Measurements from ENCODE around the gene DNAJC12. TPM values are rescaled to one million over a fixed set of nuclear protein-coding genes. Genes with fewer than 3 reads are reported as not detected.

Gene DNAJC12
- total RNA-seq, 3 donors from 2014 or later (not counting 1 experiment from before 2014, with no cell fraction given): not detected

DNA sequence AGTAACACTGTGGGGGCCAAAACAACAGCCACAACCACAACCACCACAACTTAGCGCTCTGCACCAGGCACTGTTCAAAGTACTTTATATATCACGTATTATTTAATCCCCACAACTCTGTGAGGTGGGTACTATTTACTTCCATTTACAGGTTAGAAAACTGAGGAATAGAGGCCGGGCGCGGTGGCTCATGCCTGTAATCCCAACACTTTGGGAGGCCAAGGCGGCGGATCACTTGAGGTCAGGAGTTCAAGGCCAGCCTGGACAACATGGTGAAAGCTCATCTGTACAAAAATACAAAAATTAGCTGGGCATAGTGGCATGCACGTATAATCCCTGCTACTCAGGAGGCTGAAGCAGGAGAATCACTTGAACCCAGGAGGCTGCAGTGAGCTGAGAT, 3.6 kb downstream of the DNAJC12 start:
- H3K4me3 ChIP-seq (ENCODE audit: low read length): no peak overlapping the region
- H3K36me3 Mint-ChIP-seq: no peaks in the 10 kb centered on the region
- H3K36me3 ChIP-seq (ENCODE audit: control insufficient read depth, insufficient read depth, low read length): no peaks in the 10 kb centered on the region
- H3K4me1 Mint-ChIP-seq: no peaks in the 10 kb centered on the region
- no peaks in the 10 kb centered on the region for H3K9me3 ChIP-seq (ENCODE audit: control insufficient read depth, insufficient read depth, low read length)
- H3K27me3 ChIP-seq (ENCODE audit: control insufficient read depth, insufficient read depth, low read length): no peaks in the 10 kb centered on the region
- no peaks in the 10 kb centered on the region for H3K27me3 Mint-ChIP-seq (ENCODE audit: low read depth in 2 of 2)
- DNase-seq: no peak
- H3K27ac Mint-ChIP-seq: no peak overlapping the region
- H3K4me3 Mint-ChIP-seq: no peak overlapping the region
- H3K27ac ChIP-seq (ENCODE audit: low read length): no peak overlapping the region
- 84% methylated on average over 7 of the region's 8 CpGs for WGBS (ENCODE audit: insufficient coverage)
- no peaks in the 10 kb centered on the region for H3K4me1 ChIP-seq (ENCODE audit: control insufficient read depth, insufficient read depth, low read length)
- no peak for ATAC-seq
- no peaks in the 10 kb centered on the region for H3K9me3 Mint-ChIP-seq
- TF ChIP-seq, protein P1, sequence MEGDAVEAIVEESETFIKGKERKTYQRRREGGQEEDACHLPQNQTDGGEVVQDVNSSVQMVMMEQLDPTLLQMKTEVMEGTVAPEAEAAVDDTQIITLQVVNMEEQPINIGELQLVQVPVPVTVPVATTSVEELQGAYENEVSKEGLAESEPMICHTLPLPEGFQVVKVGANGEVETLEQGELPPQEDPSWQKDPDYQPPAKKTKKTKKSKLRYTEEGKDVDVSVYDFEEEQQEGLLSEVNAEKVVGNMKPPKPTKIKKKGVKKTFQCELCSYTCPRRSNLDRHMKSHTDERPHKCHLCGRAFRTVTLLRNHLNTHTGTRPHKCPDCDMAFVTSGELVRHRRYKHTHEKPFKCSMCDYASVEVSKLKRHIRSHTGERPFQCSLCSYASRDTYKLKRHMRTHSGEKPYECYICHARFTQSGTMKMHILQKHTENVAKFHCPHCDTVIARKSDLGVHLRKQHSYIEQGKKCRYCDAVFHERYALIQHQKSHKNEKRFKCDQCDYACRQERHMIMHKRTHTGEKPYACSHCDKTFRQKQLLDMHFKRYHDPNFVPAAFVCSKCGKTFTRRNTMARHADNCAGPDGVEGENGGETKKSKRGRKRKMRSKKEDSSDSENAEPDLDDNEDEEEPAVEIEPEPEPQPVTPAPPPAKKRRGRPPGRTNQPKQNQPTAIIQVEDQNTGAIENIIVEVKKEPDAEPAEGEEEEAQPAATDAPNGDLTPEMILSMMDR (IDR thresholded peaks at IDR 0.05): no peak
- intact Hi-C loops (cut with micrococcal nuclease): no loop called here

DNA sequence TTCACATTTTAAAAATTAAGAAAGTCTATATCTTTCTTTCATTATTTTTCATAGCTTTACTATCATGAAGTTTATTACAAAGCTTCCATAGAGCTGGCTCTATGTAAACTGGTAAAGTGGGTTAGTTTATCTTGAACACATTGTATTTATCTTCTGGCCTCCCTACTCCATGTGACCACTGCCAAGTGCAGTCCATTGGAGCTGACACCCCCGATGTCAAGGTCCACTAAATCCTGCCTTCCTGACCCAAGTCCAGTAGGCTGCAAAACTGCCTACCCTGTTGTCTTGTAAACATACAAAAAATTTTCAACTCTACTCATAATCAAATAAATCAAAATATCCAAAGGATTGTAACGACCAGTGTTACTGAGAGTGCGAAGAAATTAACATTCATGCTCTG, 10.2 kb downstream of the DNAJC12 start:
- Histone ChIP-seq H3K9me3 (ENCODE audit: control insufficient read depth, insufficient read depth, low read length) (no peaks in the 10 kb centered on the region), H3K27me3 (ENCODE audit: control insufficient read depth, insufficient read depth, low read length) (no peaks in the 10 kb centered on the region), H3K36me3 (ENCODE audit: control insufficient read depth, insufficient read depth, low read length) (no peaks in the 10 kb centered on the region), H3K4me3 (ENCODE audit: low read length) (no peak overlapping the region), H3K4me1 (ENCODE audit: control insufficient read depth, insufficient read depth, low read length) (no peaks in the 10 kb centered on the region), H3K27ac (ENCODE audit: low read length) (no peak overlapping the region)
- H3K4me1 Mint-ChIP-seq: no peaks in the 10 kb centered on the region
- H3K27ac Mint-ChIP-seq: no peak overlapping the region
- WGBS (ENCODE audit: insufficient coverage): 87% methylated on average over 2 of the region's 3 CpGs
- H3K27me3 Mint-ChIP-seq (ENCODE audit: low read depth in 2 of 2): peaks cover 0 to 2% of the 10 kb centered on the region in 2 donors
- TF ChIP-seq, protein P1 (IDR thresholded peaks at IDR 0.05): no peak
- ATAC-seq: no peak
- no peak for DNase-seq
- H3K9me3 Mint-ChIP-seq: no peaks in the 10 kb centered on the region
- intact Hi-C loops (cut with micrococcal nuclease): no loop called here
- no peak overlapping the region for H3K4me3 Mint-ChIP-seq
- no peaks in the 10 kb centered on the region for H3K36me3 Mint-ChIP-seq

- Mint-ChIP-seq H3K27me3 (ENCODE audit: low read depth in 2 of 2) (peaks cover 0 to 9% of the 10 kb centered on the region in 2 donors), H3K9me3 (no peaks in the 10 kb centered on the region), H3K27ac (no peak overlapping the region), H3K4me1 (no peaks in the 10 kb centered on the region), H3K4me3 (no peak overlapping the region), H3K36me3 (no peaks in the 10 kb centered on the region)
- Histone ChIP-seq H3K27me3 (ENCODE audit: control insufficient read depth, insufficient read depth, low read length) (no peaks in the 10 kb centered on the region), H3K4me1 (ENCODE audit: control insufficient read depth, insufficient read depth, low read length) (no peaks in the 10 kb centered on the region), H3K27ac (ENCODE audit: low read length) (no peak overlapping the region), H3K36me3 (ENCODE audit: control insufficient read depth, insufficient read depth, low read length) (no peaks in the 10 kb centered on the region), H3K4me3 (ENCODE audit: low read length) (no peak overlapping the region), H3K9me3 (ENCODE audit: control insufficient read depth, insufficient read depth, low read length) (no peaks in the 10 kb centered on the region)
- no peak for DNase-seq
- intact Hi-C loops (cut with micrococcal nuclease): no loop called here
- ATAC-seq: no peak
- TF ChIP-seq, protein P1 (IDR thresholded peaks at IDR 0.05): no peak
- WGBS (ENCODE audit: insufficient coverage): 79% methylated on average over 3 of the region's 3 CpGs
Measured at GRCh38 chr10:67819768-67820204, 18.2 kb downstream of the DNAJC12 start.

- no peaks in the 10 kb centered on the region for H3K9me3 Mint-ChIP-seq
- H3K4me1 Mint-ChIP-seq: no peaks in the 10 kb centered on the region
- intact Hi-C loops (cut with micrococcal nuclease): no loop called here
- ATAC-seq (no peak), DNase-seq (no peak)
- no peaks in the 10 kb centered on the region for H3K36me3 Mint-ChIP-seq
- no peak overlapping the region for H3K4me3 Mint-ChIP-seq
- Histone ChIP-seq H3K4me1 (ENCODE audit: control insufficient read depth, insufficient read depth, low read length) (no peaks in the 10 kb centered on the region), H3K27me3 (ENCODE audit: control insufficient read depth, insufficient read depth, low read length) (peaks cover 3% of the 10 kb centered on the region), H3K4me3 (ENCODE audit: low read length) (no peak overlapping the region), H3K36me3 (ENCODE audit: control insufficient read depth, insufficient read depth, low read length) (no peaks in the 10 kb centered on the region), H3K9me3 (ENCODE audit: control insufficient read depth, insufficient read depth, low read length) (no peaks in the 10 kb centered on the region), H3K27ac (ENCODE audit: low read length) (no peak overlapping the region)
- H3K27ac Mint-ChIP-seq: no peak overlapping the region
- WGBS (ENCODE audit: insufficient coverage): 93% methylated on average over 3 of the region's 3 CpGs
- TF ChIP-seq, protein P1 (IDR thresholded peaks at IDR 0.05): no peak
- H3K27me3 Mint-ChIP-seq (ENCODE audit: low read depth in 2 of 2): peaks cover 0 to 7% of the 10 kb centered on the region in 2 donors
Measured at GRCh38 chr10:67818323-67818722, 19.7 kb downstream of the DNAJC12 start.

Measured in natural killer cell (primary cell).